Activated naive CD8-positive, alpha-beta T cell treated with anti-CD3 and anti-CD28 coated beads, Interleukin-2, amount 50 U/mL, for 16 hours (primary cell): Measurements from ENCODE around the gene ACSBG1.

Experiments used
- DNase-seq: peaks from one replicate; pipeline ENCODE4 v3.0.0-alpha.2; 2020; ENCODE audit warnings: low read depth, low spot score

The ACSBG1 gene

GRCh38 chr15:78220713-78221112 is 13.7 kb downstream of the ACSBG1 start:
- no peak for DNase-seq

- DNase-seq = no peak
These were observed 17.9 kb downstream of the ACSBG1 start for GRCh38 chr15:78216276-78217104.

GRCh38 chr15:78213956-78214355 is 20.4 kb downstream of the ACSBG1 start:
- no peak for DNase-seq

GRCh38 chr15:78213425-78213750 is 21.0 kb downstream of the ACSBG1 start:
- no peak for DNase-seq

- no peak for DNase-seq
These were observed 21.6 kb downstream of the ACSBG1 start for GRCh38 chr15:78212546-78213424.

- DNase-seq = no peak
These were observed 22.4 kb downstream of the ACSBG1 start for GRCh38 chr15:78212008-78212407.

- no peak for DNase-seq
These were observed 23.0 kb downstream of the ACSBG1 start for GRCh38 chr15:78211189-78211921.

DNA sequence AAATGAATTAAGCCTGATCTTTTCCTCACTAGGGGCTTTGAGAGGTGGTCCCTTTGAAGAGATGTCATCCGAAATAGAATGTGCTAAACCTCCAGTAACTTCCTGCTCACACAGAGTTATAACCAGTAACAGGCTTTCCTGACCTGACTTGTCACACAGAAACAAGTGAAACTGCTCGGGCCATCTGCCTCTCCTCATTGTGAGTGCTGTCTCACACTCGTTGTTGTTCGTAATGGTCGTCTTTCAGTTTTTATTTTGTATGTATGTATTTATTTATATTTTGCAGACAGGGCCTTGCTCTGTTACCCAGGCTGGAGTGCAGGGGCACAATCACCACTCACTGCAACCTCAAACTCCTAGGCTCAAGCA is 24.0 kb downstream of the ACSBG1 start:
- DNase-seq = no peak

- no peak for DNase-seq
These were observed 24.6 kb downstream of the ACSBG1 start for GRCh38 chr15:78209646-78210348.

- DNase-seq = no peak
These were observed 25.3 kb downstream of the ACSBG1 start for GRCh38 chr15:78208887-78209645.

GRCh38 chr15:78208341-78208844 is 26.0 kb downstream of the ACSBG1 start:
- no peak for DNase-seq

DNA sequence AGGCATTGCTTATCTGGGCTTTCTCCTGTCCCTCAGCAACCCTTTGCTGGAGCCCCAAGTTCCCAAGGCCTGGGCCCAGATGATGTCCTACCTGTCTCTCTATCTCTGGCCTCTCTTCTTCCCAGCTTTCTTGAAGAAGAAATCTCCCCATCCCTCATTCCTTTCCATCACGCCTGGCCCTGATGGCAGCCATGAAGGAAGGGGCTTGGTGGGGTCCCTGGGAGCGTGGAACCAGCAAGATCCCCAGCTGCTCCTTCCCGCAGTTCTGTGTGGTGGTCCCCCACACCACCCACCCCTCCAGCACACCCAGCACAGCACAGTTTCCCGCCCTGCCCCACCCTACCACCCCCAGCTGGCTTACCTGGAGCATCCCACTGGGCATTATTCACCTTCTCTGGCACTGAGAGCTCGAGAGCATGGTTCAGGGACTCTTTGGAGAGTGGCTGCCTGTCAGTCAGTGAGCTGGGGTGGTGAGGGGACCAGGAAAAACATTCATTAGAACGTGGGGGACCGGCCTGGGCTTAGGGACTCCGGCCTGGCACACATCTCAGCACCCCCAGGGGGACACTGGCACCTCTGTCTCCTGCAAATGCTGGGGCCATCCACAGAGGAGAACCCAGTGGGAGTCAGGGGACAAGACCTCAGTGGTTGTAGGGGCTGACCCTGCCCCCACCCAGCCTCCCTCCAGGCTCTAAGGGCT is 26.6 kb downstream of the ACSBG1 start:
- no peak for DNase-seq

GRCh38 chr15:78207110-78207458 is 27.3 kb downstream of the ACSBG1 start:
- no peak for DNase-seq

- no peak for DNase-seq
These were observed 27.8 kb downstream of the ACSBG1 start for GRCh38 chr15:78206326-78207109.

DNA sequence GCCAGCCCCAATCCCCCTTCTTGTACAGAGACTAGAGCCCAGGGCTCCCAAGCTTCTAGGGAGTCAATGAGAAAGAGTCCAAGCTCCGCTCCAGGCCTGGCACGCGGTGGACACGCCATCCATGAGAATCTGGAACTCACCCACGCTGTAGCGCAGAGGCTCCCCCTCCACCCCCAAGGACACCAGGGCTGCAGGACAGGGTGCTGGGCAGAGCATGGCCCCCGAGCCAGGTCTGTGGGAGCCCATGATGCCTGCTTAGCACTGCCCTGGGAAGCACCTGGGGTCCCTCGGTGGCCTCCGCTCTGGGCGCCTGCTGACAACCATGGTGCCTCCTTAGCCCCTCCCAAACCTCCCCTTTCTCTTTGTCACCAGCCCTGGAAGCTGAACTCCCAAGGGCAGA is 28.5 kb downstream of the ACSBG1 start:
- DNase-seq = no peak

- no peak for DNase-seq
These were observed 29.0 kb downstream of the ACSBG1 start for GRCh38 chr15:78205337-78205736.

- DNase-seq = no peak
These were observed 29.7 kb downstream of the ACSBG1 start for GRCh38 chr15:78204351-78205309.
